ENCODE data around the gene PPP6R3.

PPP6R3 gene

GRCh38 chr11:68549789-68550484 is 89.4 kb downstream of the PPP6R3 start:
- in situ Hi-C loops (cut with MboI; ENCODE audit: low sequenced_read_pairs): no loop called here

GRCh38 chr11:68550485-68550817 is 89.9 kb downstream of the PPP6R3 start:
- in situ Hi-C loops (cut with MboI; ENCODE audit: low sequenced_read_pairs): no loop called here

GRCh38 chr11:68551223-68551622 is 90.7 kb downstream of the PPP6R3 start:
- in situ Hi-C loops (cut with MboI; ENCODE audit: low sequenced_read_pairs): no loop called here

- in situ Hi-C loops (cut with MboI; ENCODE audit: low sequenced_read_pairs): no loop called here
These were observed 91.2 kb downstream of the PPP6R3 start for GRCh38 chr11:68551777-68552176.

GRCh38 chr11:68552542-68552941 is 92.0 kb downstream of the PPP6R3 start:
- in situ Hi-C loops (cut with MboI; ENCODE audit: low sequenced_read_pairs): no loop called here

GRCh38 chr11:68560216-68560615 is 99.7 kb downstream of the PPP6R3 start:
- in situ Hi-C loops (cut with MboI; ENCODE audit: low sequenced_read_pairs): no loop called here

GRCh38 chr11:68563454-68563853 is 102.9 kb downstream of the PPP6R3 start:
- in situ Hi-C loops (cut with MboI; ENCODE audit: low sequenced_read_pairs): no loop called here

GRCh38 chr11:68564261-68564660 is 103.7 kb downstream of the PPP6R3 start:
- in situ Hi-C loops (cut with MboI; ENCODE audit: low sequenced_read_pairs): no loop called here

GRCh38 chr11:68565768-68566167 is 105.2 kb downstream of the PPP6R3 start:
- in situ Hi-C loops (cut with MboI; ENCODE audit: low sequenced_read_pairs): no loop called here

GRCh38 chr11:68567553-68567952 is 107.0 kb downstream of the PPP6R3 start:
- in situ Hi-C loops (cut with MboI; ENCODE audit: low sequenced_read_pairs): no loop called here

- in situ Hi-C loops (cut with MboI; ENCODE audit: low sequenced_read_pairs): no loop called here
These were observed 108.8 kb downstream of the PPP6R3 start for GRCh38 chr11:68569357-68569756.

GRCh38 chr11:68570691-68571090 is 110.1 kb downstream of the PPP6R3 start:
- in situ Hi-C loops (cut with MboI; ENCODE audit: low sequenced_read_pairs): no loop called here

GRCh38 chr11:68574308-68574707 is 113.8 kb downstream of the PPP6R3 start:
- in situ Hi-C loops (cut with MboI; ENCODE audit: low sequenced_read_pairs): no loop called here

GRCh38 chr11:68575025-68575665 is 114.6 kb downstream of the PPP6R3 start:
- in situ Hi-C loops (cut with MboI; ENCODE audit: low sequenced_read_pairs): no loop called here

- in situ Hi-C loops (cut with MboI; ENCODE audit: low sequenced_read_pairs): no loop called here
These were observed 118.9 kb downstream of the PPP6R3 start for GRCh38 chr11:68579455-68579854.

- in situ Hi-C loops (cut with MboI; ENCODE audit: low sequenced_read_pairs): no loop called here
These were observed 120.9 kb downstream of the PPP6R3 start for GRCh38 chr11:68581439-68581838.

- in situ Hi-C loops (cut with MboI; ENCODE audit: low sequenced_read_pairs): no loop called here
These were observed 121.3 kb downstream of the PPP6R3 start for GRCh38 chr11:68581901-68582300.

GRCh38 chr11:68582416-68583040 is 122.0 kb downstream of the PPP6R3 start:
- in situ Hi-C loops (cut with MboI; ENCODE audit: low sequenced_read_pairs): no loop called here

GRCh38 chr11:68583041-68583446 is 122.5 kb downstream of the PPP6R3 start:
- in situ Hi-C loops (cut with MboI; ENCODE audit: low sequenced_read_pairs): no loop called here

GRCh38 chr11:68584097-68584496 is 123.5 kb downstream of the PPP6R3 start:
- in situ Hi-C loops (cut with MboI; ENCODE audit: low sequenced_read_pairs): no loop called here

GRCh38 chr11:68584991-68585524 is 124.5 kb downstream of the PPP6R3 start:
- in situ Hi-C loops (cut with MboI; ENCODE audit: low sequenced_read_pairs): no loop called here
